ENCODE measurements around the gene ORM2.

ORM2 gene

DNA sequence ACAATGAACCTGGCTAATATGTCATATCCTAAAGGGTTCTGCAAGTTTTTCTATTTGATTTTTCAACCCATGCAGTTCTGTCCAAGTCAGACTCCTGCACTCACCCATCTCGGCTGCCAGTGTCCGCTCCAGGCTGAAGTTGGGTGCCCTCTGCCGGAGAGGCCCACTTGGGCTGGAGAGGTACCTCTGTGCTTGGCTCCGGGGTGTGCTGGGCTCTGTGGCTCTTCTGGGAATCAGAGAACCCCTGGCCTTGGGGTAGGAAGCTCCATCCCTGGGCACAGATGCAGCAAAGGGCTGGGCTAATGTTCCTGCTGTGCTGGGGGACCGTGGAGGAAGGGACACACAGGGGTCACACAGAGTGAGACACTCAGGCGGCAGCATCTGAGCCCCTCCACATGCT, 26.2 kb downstream of the ORM2 start:
- no peak overlapping the region for H3K27ac ChIP-seq
- ChIA-PET CTCF (no interaction called here), POLR2A (ENCODE audit: low non-redundant PET) (no interaction called here)

DNA sequence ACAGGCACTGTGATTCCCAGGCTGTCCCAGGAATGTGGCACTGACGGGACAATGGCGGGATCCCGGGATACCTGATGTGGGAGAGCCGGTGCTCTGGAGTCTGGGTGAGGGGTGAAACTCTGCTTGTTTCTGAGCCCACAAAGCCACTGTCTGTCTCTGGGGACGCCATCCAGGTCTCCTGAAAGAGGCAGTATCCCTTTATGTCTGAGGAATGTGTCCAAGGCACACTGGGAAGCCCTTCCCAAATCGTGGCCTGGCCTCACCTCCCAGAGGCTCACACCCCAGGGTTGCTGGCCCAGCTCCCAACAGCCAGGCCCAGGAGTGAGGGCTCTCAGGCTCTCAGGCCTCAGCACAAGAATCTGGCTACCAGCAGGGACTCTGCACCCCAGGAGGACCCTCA, 27.1 kb downstream of the ORM2 start:
- DNase-seq (ENCODE audit: low spot score) = no peak
- TF ChIP-seq, protein P1, sequence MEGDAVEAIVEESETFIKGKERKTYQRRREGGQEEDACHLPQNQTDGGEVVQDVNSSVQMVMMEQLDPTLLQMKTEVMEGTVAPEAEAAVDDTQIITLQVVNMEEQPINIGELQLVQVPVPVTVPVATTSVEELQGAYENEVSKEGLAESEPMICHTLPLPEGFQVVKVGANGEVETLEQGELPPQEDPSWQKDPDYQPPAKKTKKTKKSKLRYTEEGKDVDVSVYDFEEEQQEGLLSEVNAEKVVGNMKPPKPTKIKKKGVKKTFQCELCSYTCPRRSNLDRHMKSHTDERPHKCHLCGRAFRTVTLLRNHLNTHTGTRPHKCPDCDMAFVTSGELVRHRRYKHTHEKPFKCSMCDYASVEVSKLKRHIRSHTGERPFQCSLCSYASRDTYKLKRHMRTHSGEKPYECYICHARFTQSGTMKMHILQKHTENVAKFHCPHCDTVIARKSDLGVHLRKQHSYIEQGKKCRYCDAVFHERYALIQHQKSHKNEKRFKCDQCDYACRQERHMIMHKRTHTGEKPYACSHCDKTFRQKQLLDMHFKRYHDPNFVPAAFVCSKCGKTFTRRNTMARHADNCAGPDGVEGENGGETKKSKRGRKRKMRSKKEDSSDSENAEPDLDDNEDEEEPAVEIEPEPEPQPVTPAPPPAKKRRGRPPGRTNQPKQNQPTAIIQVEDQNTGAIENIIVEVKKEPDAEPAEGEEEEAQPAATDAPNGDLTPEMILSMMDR (conservative IDR thresholded peaks at IDR 0.05; ENCODE audit: low read depth) = no peak
- ChIA-PET CTCF (no interaction called here), POLR2A (ENCODE audit: low non-redundant PET) (no interaction called here)
- no peak overlapping the region for H3K27ac ChIP-seq

More for the DNA sequence above, 26.2 kb downstream of the ORM2 start:
- no peak for DNase-seq (ENCODE audit: low spot score)
- TF ChIP-seq, protein P1 (conservative IDR thresholded peaks at IDR 0.05; ENCODE audit: low read depth) = no peak

DNA sequence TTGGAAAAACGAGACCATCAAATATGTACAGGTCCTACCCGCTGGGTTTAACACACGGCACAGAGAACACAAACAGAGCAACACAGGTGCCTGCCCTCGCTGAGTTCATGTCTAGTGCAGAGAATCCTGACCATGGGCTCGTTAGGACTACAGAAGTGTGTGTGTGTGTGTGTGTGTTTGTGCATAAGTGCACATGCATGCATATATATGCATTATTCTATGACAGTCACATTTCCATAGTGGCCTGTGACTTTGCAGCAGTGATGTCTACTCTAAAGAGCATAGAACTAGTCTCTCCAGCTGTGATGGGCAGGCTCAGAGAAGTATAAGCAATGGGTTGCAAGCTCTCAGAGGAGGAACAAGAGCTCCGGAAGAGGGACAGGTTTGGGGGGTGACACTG, 27.7 kb downstream of the ORM2 start:
- POLR2A ChIA-PET (ENCODE audit: low non-redundant PET) = no interaction called here
- CTCF ChIA-PET = no interaction called here
- no peak overlapping the region for H3K27ac ChIP-seq
- no peak for DNase-seq (ENCODE audit: low spot score)
- TF ChIP-seq, protein P1 (conservative IDR thresholded peaks at IDR 0.05; ENCODE audit: low read depth) = no peak

DNA sequence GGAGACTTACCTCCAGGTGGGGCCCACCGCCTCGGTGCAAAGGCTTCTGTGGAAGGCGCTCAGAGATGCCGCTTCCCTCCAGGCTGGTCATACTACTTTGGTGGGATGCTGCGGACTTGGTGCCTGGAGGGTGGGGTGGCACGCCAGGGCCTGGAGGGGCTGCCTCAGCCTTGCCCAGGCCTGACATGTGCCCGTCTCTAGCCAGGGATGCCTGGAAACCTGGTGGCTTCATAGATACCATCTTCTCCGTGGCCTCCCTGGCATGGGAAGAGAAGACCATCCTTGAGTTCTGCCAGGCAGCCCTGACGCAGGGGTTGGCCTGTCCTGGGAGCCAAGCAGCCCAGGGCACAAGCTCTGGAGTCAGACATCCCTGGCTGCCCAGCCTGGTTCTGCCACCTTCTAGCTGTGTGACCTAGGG, 28.3 kb downstream of the ORM2 start:
- no peak for DNase-seq (ENCODE audit: low spot score)
- no peak overlapping the region for H3K27ac ChIP-seq
- CTCF ChIA-PET = no interaction called here
- TF ChIP-seq, protein P1 (conservative IDR thresholded peaks at IDR 0.05; ENCODE audit: low read depth) = no peak
- POLR2A ChIA-PET (ENCODE audit: low non-redundant PET) = no interaction called here

DNA sequence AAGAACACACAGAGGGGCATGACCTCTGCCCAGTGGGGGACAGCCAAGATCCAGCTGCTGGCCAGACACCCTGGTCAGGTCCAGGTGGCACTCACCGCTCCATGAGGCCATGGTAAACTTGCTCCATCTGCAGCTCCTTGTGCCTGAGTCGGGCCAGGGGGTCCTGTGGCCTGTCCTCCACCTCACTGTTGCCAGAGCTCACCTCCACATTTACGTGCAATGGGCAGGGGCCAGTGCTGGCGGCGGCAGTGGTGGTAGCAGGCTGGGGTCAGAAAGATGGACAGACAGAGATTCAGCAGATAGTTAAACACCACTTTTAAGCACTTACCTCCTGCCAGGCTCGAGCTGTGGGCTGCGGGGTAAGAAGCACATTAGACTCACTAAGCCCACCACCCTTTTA, 30.1 kb downstream of the ORM2 start:
- TF ChIP-seq, protein P1 (conservative IDR thresholded peaks at IDR 0.05; ENCODE audit: low read depth) = no peak
- no peak overlapping the region for H3K27ac ChIP-seq
- POLR2A ChIA-PET (ENCODE audit: low non-redundant PET) = no interaction called here
- no peak for DNase-seq (ENCODE audit: low spot score)
- CTCF ChIA-PET = no interaction called here

DNA sequence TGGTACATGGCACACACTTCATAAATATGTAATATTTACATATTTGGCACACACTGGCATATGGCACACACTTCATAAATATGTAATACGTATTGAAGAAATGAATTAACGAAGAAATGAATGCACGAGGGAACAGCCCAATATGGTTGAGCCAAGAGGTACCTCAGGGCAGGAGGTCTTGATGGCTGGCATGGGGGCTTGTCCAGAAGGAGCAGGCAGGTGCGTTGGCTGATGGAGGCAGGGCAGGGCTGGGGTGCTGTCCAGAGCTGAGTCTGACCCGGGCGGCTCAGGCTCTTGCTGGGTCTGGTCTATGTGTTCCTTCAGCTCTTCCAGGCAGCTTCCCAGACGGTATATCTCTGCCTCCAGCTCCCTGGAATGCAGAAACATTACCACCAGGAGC, 31.9 kb downstream of the ORM2 start:
- TF ChIP-seq, protein P1 (conservative IDR thresholded peaks at IDR 0.05; ENCODE audit: low read depth) = no peak
- no peak for DNase-seq (ENCODE audit: low spot score)
- CTCF ChIA-PET = no interaction called here
- POLR2A ChIA-PET (ENCODE audit: low non-redundant PET) = no interaction called here
- no peak overlapping the region for H3K27ac ChIP-seq

DNA sequence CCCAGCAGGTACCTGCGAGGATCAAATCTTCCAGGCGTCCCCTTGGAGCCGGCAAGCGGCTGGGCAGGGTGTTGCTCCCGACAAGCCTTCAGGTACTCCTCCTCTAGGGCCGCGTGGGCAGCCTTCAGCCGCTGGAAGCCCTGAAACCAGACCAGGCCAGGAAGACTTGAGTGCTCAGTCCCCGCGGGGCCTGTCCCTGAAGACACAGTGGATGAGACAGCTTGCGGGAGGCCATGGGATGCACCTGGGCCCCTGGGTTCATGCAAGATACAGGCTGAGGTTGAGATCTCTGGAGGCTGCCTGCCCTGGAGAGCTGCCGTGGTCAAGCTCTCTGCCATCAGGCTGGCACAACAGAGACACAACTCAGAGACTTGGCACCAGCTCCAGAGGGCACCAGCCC, 32.7 kb downstream of the ORM2 start:
- TF ChIP-seq, protein P1 (conservative IDR thresholded peaks at IDR 0.05; ENCODE audit: low read depth) = no peak
- DNase-seq (ENCODE audit: low spot score) = no peak
- ChIA-PET CTCF (no interaction called here), POLR2A (ENCODE audit: low non-redundant PET) (no interaction called here)
- no peak overlapping the region for H3K27ac ChIP-seq
